AG09319 (cell line): ENCODE measurements around the gene DDX39B.

ENCODE experiments used
- DNase-seq: peaks from one replicate; pipeline ENCODE4 v3.0.0-alpha.2; 2010; ENCODE audit warnings: low read depth; ENCODE audit errors: extremely low read depth
- TF ChIP-seq, protein P1 (sequence below): IDR thresholded peaks from 2 replicates; pipeline ENCODE4 v1.5.1; 2011; ENCODE audit warnings: low read depth, mild to moderate bottlenecking, inconsistent platforms, low read length, moderate library complexity

DDX39B gene

DNA sequence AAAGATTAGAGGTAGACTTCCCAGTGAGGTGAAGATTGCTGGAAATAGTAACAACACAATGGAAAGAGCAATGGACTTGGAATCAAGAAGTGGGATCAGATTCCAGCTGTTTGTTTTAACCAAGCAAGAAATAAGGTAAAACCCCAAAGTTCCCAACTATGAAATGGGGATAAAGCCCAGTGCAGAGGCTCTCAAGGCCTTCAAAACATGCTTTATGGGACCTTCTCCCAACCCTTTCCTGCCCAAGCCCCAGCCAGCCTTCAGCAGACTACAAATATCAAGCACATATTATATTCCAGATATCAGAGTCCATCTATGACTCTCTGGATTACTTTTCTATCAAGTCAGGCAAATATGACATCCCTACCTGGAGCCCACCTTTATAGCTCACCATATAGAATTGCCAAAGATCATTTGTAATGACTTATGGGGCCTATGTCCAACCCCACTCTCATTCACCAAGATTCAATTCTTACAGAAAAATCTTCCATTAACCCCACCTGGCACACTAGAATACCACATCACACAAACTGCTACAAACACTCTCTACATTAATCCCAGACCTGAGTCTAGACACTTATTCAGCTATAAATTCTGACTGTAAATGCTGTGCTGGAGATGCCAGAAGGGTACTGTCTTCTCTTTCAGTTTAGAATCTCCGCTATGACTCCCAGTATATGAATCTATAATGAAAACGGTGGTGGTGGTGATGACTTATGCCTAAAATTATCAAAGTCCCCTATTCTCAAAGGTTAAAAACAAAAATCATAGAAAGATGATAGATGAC is 6.1 kb downstream of the DDX39B start:
- TF ChIP-seq, protein P1, sequence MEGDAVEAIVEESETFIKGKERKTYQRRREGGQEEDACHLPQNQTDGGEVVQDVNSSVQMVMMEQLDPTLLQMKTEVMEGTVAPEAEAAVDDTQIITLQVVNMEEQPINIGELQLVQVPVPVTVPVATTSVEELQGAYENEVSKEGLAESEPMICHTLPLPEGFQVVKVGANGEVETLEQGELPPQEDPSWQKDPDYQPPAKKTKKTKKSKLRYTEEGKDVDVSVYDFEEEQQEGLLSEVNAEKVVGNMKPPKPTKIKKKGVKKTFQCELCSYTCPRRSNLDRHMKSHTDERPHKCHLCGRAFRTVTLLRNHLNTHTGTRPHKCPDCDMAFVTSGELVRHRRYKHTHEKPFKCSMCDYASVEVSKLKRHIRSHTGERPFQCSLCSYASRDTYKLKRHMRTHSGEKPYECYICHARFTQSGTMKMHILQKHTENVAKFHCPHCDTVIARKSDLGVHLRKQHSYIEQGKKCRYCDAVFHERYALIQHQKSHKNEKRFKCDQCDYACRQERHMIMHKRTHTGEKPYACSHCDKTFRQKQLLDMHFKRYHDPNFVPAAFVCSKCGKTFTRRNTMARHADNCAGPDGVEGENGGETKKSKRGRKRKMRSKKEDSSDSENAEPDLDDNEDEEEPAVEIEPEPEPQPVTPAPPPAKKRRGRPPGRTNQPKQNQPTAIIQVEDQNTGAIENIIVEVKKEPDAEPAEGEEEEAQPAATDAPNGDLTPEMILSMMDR = no peak
- no peak for DNase-seq

GRCh38 chr6:31534521-31535040 is 7.2 kb downstream of the DDX39B start:
- no peak for DNase-seq
- TF ChIP-seq, protein P1 = no peak

GRCh38 chr6:31534011-31534410 is 7.8 kb downstream of the DDX39B start:
- TF ChIP-seq, protein P1 = no peak
- no peak for DNase-seq

DNA sequence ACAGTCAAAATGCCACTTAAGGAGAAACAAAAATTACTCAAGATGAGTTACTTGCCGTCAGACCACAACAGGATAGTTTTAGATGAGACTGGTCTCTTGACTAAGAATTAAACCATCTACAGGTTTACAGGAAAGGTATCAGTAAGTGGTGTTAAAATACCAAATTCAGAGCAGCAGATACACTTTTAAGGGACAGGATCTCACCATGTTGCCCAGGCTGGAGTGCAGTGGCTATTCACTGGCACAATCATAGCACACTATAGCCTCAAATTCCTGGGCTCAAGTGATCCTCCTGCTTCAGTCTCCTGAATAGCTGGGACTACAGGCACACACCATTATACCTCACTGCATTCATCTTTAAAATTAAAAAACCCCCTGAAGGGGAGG is 8.4 kb downstream of the DDX39B start:
- TF ChIP-seq, protein P1 = no peak
- no peak for DNase-seq

DNA sequence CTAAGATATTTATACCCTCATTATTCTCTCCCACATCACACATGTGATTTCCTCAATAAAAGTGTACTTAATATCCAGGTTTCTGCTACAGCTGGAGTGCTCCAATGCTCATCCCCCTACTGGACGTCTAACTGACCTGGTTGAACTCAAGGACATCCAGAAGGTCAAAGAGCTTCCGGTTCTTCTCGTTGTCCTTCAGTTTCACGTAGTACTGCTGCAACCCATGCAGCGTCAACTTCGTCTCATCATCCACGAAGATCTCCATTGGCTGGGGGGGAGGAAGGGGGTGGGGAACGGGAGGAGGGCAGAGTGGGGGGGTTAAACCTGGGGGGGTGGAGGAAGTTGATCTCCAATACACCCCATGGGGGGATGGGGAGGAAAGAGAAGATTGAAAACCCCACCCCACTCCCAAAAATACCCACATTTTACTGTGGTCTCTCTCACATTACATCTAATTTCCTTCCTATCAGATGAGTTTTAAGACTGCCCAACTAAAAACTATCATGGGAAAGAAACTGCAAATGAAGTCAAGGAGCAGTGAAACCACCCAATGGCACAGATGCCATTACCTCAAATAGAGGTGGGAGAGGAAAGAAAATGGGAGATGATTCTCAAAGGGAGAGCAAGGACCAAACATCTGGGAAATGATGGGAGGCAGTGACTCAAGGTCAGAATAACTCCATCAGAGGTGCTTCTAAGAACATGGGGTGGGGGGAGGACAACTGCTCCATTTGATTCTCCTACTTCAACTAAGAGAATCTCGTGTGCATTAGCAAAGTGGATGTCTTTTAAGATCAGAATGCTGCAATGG is 9.0 kb downstream of the DDX39B start:
- DNase-seq = no peak
- TF ChIP-seq, protein P1 = no peak

- TF ChIP-seq, protein P1 = no peak
- no peak for DNase-seq
These were observed 9.8 kb downstream of the DDX39B start for GRCh38 chr6:31531771-31532643.
